Measurements from ENCODE around the gene EIF3I.
A peak's percentile ranks its signal among the peaks of the same experiment; 100 is the strongest.

Gene EIF3I

GRCh38 chr1:32198237-32199042 lies 23.8 kb upstream of the EIF3I start:
- DNase-seq (ENCODE audit: low read depth, low spot score): no peak

- no peak for DNase-seq (ENCODE audit: low read depth, low spot score)
These were observed 23.0 kb upstream of the EIF3I start for GRCh38 chr1:32199043-32199716.

- no peak for DNase-seq (ENCODE audit: low read depth, low spot score)
These were observed 22.5 kb upstream of the EIF3I start for GRCh38 chr1:32199717-32200072.

- peak; percentile 20 for DNase-seq (ENCODE audit: low read depth, low spot score)
These were observed 21.8 kb upstream of the EIF3I start, which contains the start of gene CCDC28B for GRCh38 chr1:32200226-32201010. CCDC28B (plus strand) TSS chr1:32200595; CDS start chr1:32201936, 1,341 bp downstream.

- peak; percentile 60 for DNase-seq (ENCODE audit: low read depth, low spot score)
These were observed 21.0 kb upstream of the EIF3I start for GRCh38 chr1:32201011-32201855.

- no peak for DNase-seq (ENCODE audit: low read depth, low spot score)
These were observed 17.3 kb upstream of the EIF3I start for GRCh38 chr1:32204943-32205361.

- DNase-seq (ENCODE audit: low read depth, low spot score): peak; percentile 66
These were observed 16.5 kb upstream of the EIF3I start, which contains the start of gene IQCC for GRCh38 chr1:32205401-32206370. IQCC (plus strand) TSS chr1:32205671; CDS start chr1:32205682, 11 bp downstream.

GRCh38 chr1:32208469-32208868 lies 13.7 kb upstream of the EIF3I start:
- DNase-seq (ENCODE audit: low read depth, low spot score): no peak

GRCh38 chr1:32208891-32209328 lies 13.3 kb upstream of the EIF3I start, which contains the start of gene DCDC2B:
DCDC2B (plus strand) TSS chr1:32209089; CDS start chr1:32209094, 5 bp downstream.
- no peak for DNase-seq (ENCODE audit: low read depth, low spot score)

GRCh38 chr1:32215629-32216480 lies 6.4 kb upstream of the EIF3I start:
- DNase-seq (ENCODE audit: low read depth, low spot score): peak; percentile 28

- no peak for DNase-seq (ENCODE audit: low read depth, low spot score)
These were observed 5.6 kb upstream of the EIF3I start for GRCh38 chr1:32216566-32216965.

- DNase-seq (ENCODE audit: low read depth, low spot score): no peak
These were observed 3.2 kb upstream of the EIF3I start for GRCh38 chr1:32219022-32219421.

- no peak for DNase-seq (ENCODE audit: low read depth, low spot score)
These were observed 1.2 kb upstream of the EIF3I start for GRCh38 chr1:32220746-32221580.

GRCh38 chr1:32221581-32221979 lies 627 bp upstream of the EIF3I start:
- no peak for DNase-seq (ENCODE audit: low read depth, low spot score)

- DNase-seq (ENCODE audit: low read depth, low spot score): no peak
These were observed 1.5 kb downstream of the EIF3I start for GRCh38 chr1:32223683-32224082.

GRCh38 chr1:32224285-32224684 lies 2.1 kb downstream of the EIF3I start:
- no peak for DNase-seq (ENCODE audit: low read depth, low spot score)

- DNase-seq (ENCODE audit: low read depth, low spot score): no peak
These were observed 6.6 kb downstream of the EIF3I start for GRCh38 chr1:32228771-32229170.

- DNase-seq (ENCODE audit: low read depth, low spot score): no peak
These were observed 9.7 kb downstream of the EIF3I start for GRCh38 chr1:32231843-32232432.

Measured in activated CD4-positive, CD25-positive, alpha-beta regulatory T cell treated with anti-CD3 and anti-CD28 coated beads, Interleukin-2, amount 50 U/mL, for 16 hours (primary cell).